ENCODE data around the gene RGS19. TPM values are rescaled to one million over a fixed set of nuclear protein-coding genes. Genes with fewer than 3 reads are reported as not detected.

The RGS19 gene
- total RNA-seq, 1 donor, result 9.8 TPM

DNA sequence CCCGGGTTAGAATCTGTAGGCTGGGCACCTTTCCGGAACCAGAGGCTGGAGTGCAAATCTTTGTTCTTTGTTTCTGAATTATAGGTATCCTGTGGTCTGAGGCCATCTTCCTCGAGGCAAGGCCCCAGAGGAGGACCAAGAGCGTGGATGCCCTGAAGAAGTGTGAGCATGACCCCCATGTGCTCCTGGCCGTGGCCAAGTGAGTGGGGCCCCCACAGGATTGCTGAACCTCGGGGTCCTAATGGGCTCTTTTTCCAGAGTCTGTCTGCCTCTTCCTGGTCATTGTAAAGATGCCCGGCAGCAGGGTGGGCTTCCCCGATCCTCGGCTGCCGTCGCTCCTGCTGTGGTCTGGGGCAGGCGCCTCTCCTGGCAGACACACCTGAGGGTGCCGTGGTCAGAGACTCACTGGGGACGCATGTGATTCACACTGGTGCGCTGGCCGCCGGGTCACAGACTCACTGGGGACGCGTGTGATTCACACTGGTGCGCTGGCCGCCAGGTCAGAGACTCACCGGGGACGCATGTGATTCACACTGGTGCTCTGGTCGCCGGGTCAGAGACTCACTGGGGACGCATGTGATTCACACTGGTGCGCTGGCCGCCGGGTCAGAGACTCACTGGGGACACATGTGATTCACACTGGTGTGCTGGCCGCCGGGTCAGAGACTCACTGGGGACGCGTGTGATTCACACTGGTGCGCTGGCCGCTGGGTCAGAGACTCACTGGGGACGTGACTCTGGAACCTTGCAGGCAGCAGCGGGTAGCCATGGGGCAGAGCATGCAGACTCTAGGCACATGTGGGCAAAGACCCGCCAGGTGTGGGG, 49.8 kb downstream of the RGS19 start:
- DNase-seq (ENCODE audit: low read depth), result no peak
- no peak overlapping the region for H3K4me3 ChIP-seq (ENCODE audit: low read depth, low read length)
- no peak for TF ChIP-seq CTCF (IDR thresholded peaks at IDR 0.05; ENCODE audit: insufficient read depth, low read length)

GRCh38 chr20:64027981-64028685, 51.2 kb downstream of the RGS19 start:
- peak; percentile 59 for DNase-seq (ENCODE audit: low read depth)
- H3K4me3 ChIP-seq (ENCODE audit: low read depth, low read length), result no peak overlapping the region
- TF ChIP-seq CTCF (IDR thresholded peaks at IDR 0.05; ENCODE audit: insufficient read depth, low read length), result no peak

- TF ChIP-seq CTCF (IDR thresholded peaks at IDR 0.05; ENCODE audit: insufficient read depth, low read length), result no peak
- H3K4me3 ChIP-seq (ENCODE audit: low read depth, low read length), result no peak overlapping the region
- no peak for DNase-seq (ENCODE audit: low read depth)
Measured at GRCh38 chr20:64025826-64026412, 53.4 kb downstream of the RGS19 start.

- no peak for DNase-seq (ENCODE audit: low read depth)
- TF ChIP-seq CTCF (IDR thresholded peaks at IDR 0.05; ENCODE audit: insufficient read depth, low read length), result no peak
- no peak overlapping the region for H3K4me3 ChIP-seq (ENCODE audit: low read depth, low read length)
Measured at GRCh38 chr20:64025101-64025825, 54.1 kb downstream of the RGS19 start.

GRCh38 chr20:64024141-64024990, 55.0 kb downstream of the RGS19 start:
- TF ChIP-seq CTCF (IDR thresholded peaks at IDR 0.05; ENCODE audit: insufficient read depth, low read length), result no peak
- no peak overlapping the region for H3K4me3 ChIP-seq (ENCODE audit: low read depth, low read length)
- DNase-seq (ENCODE audit: low read depth), result no peak
